H9 (cell line): ENCODE results near the gene CHDH. TPM values are rescaled to one million over a fixed set of nuclear protein-coding genes. Genes with fewer than 3 reads are reported as not detected.

Source experiments
- DNase-seq: peaks from one replicate; pipeline ENCODE4 v3.0.0-alpha.2; 2017
- H2AFZ ChIP-seq: one replicate; pipeline ENCODE4 v1.6.1; 2013; ENCODE audit warnings: mild to moderate bottlenecking, low read length, control low read depth, moderate library complexity
- H2AK5ac ChIP-seq: 2 replicates; pipeline ENCODE4 v1.6.1; 2013; ENCODE audit warnings: low read length, control low read depth, mixed read lengths; ENCODE audit not compliant: insufficient read length
- H2BK120ac ChIP-seq: one replicate; pipeline ENCODE4 v1.6.1; 2013; ENCODE audit warnings: low read depth, mild to moderate bottlenecking, low read length, control low read depth, inconsistent platforms; ENCODE audit not compliant: poor library complexity, severe bottlenecking
- H2BK12ac ChIP-seq: 2 replicates; pipeline ENCODE4 v1.6.1; 2013; ENCODE audit warnings: low read length, control low read depth, mixed read lengths, low read depth; ENCODE audit not compliant: insufficient read length
- H2BK15ac ChIP-seq: 2 replicates; pipeline ENCODE4 v1.6.1; 2013; ENCODE audit warnings: low read depth, low read length, control low read depth
- H2BK20ac ChIP-seq: one replicate; pipeline ENCODE4 v1.6.1; 2013; ENCODE audit warnings: low read depth, mild to moderate bottlenecking, low read length, control low read depth, inconsistent platforms; ENCODE audit not compliant: poor library complexity, severe bottlenecking
- H2BK5ac ChIP-seq: 2 replicates; pipeline ENCODE4 v1.6.1; 2013; ENCODE audit warnings: low read length, control low read depth, mixed read lengths; ENCODE audit not compliant: insufficient read length
- H3K14ac ChIP-seq: 2 replicates; pipeline ENCODE4 v1.6.1; 2013; ENCODE audit warnings: low read length, control low read depth; ENCODE audit not compliant: insufficient read depth
- H3K18ac ChIP-seq: 2 replicates; pipeline ENCODE4 v1.6.1; 2013; ENCODE audit warnings: low read depth, mild to moderate bottlenecking, mixed read lengths, low read length, control low read depth; ENCODE audit not compliant: insufficient read length
- H3K23ac ChIP-seq: 2 replicates; pipeline ENCODE4 v1.6.1; 2013; ENCODE audit warnings: low read length, control low read depth, mixed read lengths, low read depth; ENCODE audit not compliant: insufficient read length
- H3K23me2 ChIP-seq: 2 replicates; pipeline ENCODE4 v1.6.1; 2013; ENCODE audit warnings: low read depth, mild to moderate bottlenecking, mixed read lengths, low read length, control low read depth; ENCODE audit not compliant: insufficient read length, poor library complexity, severe bottlenecking
- H3K27ac ChIP-seq: 2 replicates; pipeline ENCODE4 v1.5.1; 2013; ENCODE audit warnings: low read length, control low read depth, mixed read lengths, low read depth; ENCODE audit not compliant: insufficient read length
- H3K27me3 ChIP-seq: 2 replicates; pipeline ENCODE4 v1.6.1; 2013; ENCODE audit warnings: low read length, control low read depth, inconsistent platforms; ENCODE audit not compliant: insufficient read depth
- H3K4ac ChIP-seq: 2 replicates; pipeline ENCODE4 v1.6.1; 2013; ENCODE audit warnings: low read depth, mild to moderate bottlenecking, control low read depth, inconsistent platforms, low read length, moderate library complexity
- H3K4me1 ChIP-seq: 2 replicates; pipeline ENCODE4 v1.6.1; 2013; ENCODE audit warnings: low read length, control low read depth, inconsistent platforms; ENCODE audit not compliant: insufficient read depth
- H3K4me2 ChIP-seq: 2 replicates; pipeline ENCODE4 v1.6.1; 2013; ENCODE audit warnings: low read length, control low read depth, mixed read lengths; ENCODE audit not compliant: insufficient read length, insufficient read depth
- H3K56ac ChIP-seq: 2 replicates; pipeline ENCODE4 v1.6.1; 2013; ENCODE audit warnings: low read depth, mild to moderate bottlenecking, mixed read lengths, low read length, control low read depth; ENCODE audit not compliant: insufficient read length
- H3K79me1 ChIP-seq: 2 replicates; pipeline ENCODE4 v1.6.1; 2013; ENCODE audit warnings: low read depth, mild to moderate bottlenecking, moderate library complexity, low read length, control low read depth, inconsistent platforms; ENCODE audit not compliant: insufficient read depth, poor library complexity, severe bottlenecking
- H3K79me2 ChIP-seq: 2 replicates; pipeline ENCODE4 v1.6.1; 2013; ENCODE audit warnings: low read length, control low read depth, inconsistent platforms; ENCODE audit not compliant: insufficient read depth
- H3K9ac ChIP-seq: 2 replicates; pipeline ENCODE4 v1.6.1; 2013; ENCODE audit warnings: low read length, control low read depth, mixed read lengths; ENCODE audit not compliant: insufficient read length; ENCODE audit errors: extremely low read depth
- H3K9me3 ChIP-seq: one replicate; pipeline ENCODE4 v1.6.1; 2013; ENCODE audit warnings: low read depth, low read length, inconsistent platforms; ENCODE audit not compliant: control insufficient read depth
- H3T11ph ChIP-seq: one replicate; pipeline ENCODE4 v1.6.1; 2013; ENCODE audit warnings: mild to moderate bottlenecking, low read length, control low read depth, inconsistent platforms
- H4K20me1 ChIP-seq: one replicate; pipeline ENCODE4 v1.6.1; 2013; ENCODE audit not compliant: control insufficient read depth, insufficient read length, insufficient read depth
- H4K5ac ChIP-seq: 2 replicates; pipeline ENCODE4 v1.6.1; 2013; ENCODE audit warnings: low read depth, mild to moderate bottlenecking, mixed read lengths, low read length, control low read depth; ENCODE audit not compliant: insufficient read length
- H4K8ac ChIP-seq: replicated peaks from 2 replicates; pipeline ENCODE4 v1.6.1; 2013; ENCODE audit warnings: low read length, control low read depth, mixed read lengths, low read depth; ENCODE audit not compliant: insufficient read length
- H4K91ac ChIP-seq: 2 replicates; pipeline ENCODE4 v1.6.1; 2013; ENCODE audit warnings: low read depth, mild to moderate bottlenecking, moderate library complexity, mixed read lengths, low read length, control low read depth; ENCODE audit not compliant: insufficient read length
- H3K27ac Mint-ChIP-seq, 3 experiments: 2 replicates in 2 of 3; 3 replicates in 1 of 3; pipeline ENCODE4 v1.8.0; 2020 to 2021; ENCODE audit warnings: mixed read lengths in 3 of 3, mild to moderate bottlenecking in 1 of 3, moderate library complexity in 1 of 3
- H3K27me3 Mint-ChIP-seq: 2 replicates; pipeline ENCODE4 v1.8.0; 2021; ENCODE audit warnings: low read depth, mild to moderate bottlenecking, moderate library complexity, mixed read lengths
- H3K36me3 Mint-ChIP-seq, 3 experiments: 2 replicates in 2 of 3; 3 replicates in 1 of 3; pipeline ENCODE4 v1.8.0; 2020 to 2021; ENCODE audit warnings: low read depth in 3 of 3, mixed read lengths in 3 of 3; ENCODE audit not compliant: insufficient read depth in 1 of 3
- H3K4me1 Mint-ChIP-seq, 2 experiments: 2 replicates each; pipeline ENCODE4 v1.8.0; 2020; ENCODE audit warnings: mixed read lengths in 2 of 2
- H3K4me3 Mint-ChIP-seq, 2 experiments: 2 replicates in 1 of 2; 3 replicates in 1 of 2; pipeline ENCODE4 v1.8.0; 2020 to 2021; ENCODE audit warnings: mild to moderate bottlenecking in 2 of 2, mixed read lengths in 2 of 2, moderate library complexity in 1 of 2
- H3K9me3 Mint-ChIP-seq, 2 experiments: 2 replicates in 1 of 2; 3 replicates in 1 of 2; pipeline ENCODE4 v1.8.0; 2020; ENCODE audit warnings: mild to moderate bottlenecking in 2 of 2, mixed read lengths in 2 of 2, moderate library complexity in 1 of 2
- WGBS: extraction: QIAGEN DNeasy Blood & Tissue Kit; methylation state at CpG from one replicate; pipeline ENCODE4 v1.1.7; 2013; ENCODE audit warnings: missing lambda C conversion rate, low lambda C conversion rate, mixed read lengths; ENCODE audit not compliant: insufficient read length; ENCODE audit errors: extremely low coverage; 5-methylcytosine and 5-hydroxymethylcytosine counted together
- total RNA-seq: library from RNA; stranded (reverse); gene quantifications from 2 replicates; pipeline ENCODE4 v1.2.1, GENCODE V29; 2021
- TF ChIP-seq, protein P1 (sequence below): fragments of 200-600 bp; sonication (generic); conservative IDR thresholded peaks from 3 replicates; pipeline ENCODE4 v1.8.0; 2021; ENCODE audit warnings: antibody characterized with exemption, mild to moderate bottlenecking

CHDH gene
- total RNA-seq, 1 experiment from 2014 or later = 11.0 TPM

- Histone ChIP-seq H3K18ac (no peak overlapping the region), H3K27me3 (no peaks in the 10 kb centered on the region), H3K79me2 (no peaks in the 10 kb centered on the region), H2BK15ac (no peak overlapping the region), H3K9me3 (no peaks in the 10 kb centered on the region), H3K23me2 (no peaks in the 10 kb centered on the region), H3K56ac (no peak overlapping the region), H4K5ac (no peak overlapping the region), H4K8ac (no peak overlapping the region), H2AK5ac (no peak overlapping the region), H3K4ac (no peak overlapping the region), H3K4me1 (no peaks in the 10 kb centered on the region), H2BK12ac (no peak overlapping the region), H2AFZ (no peak overlapping the region), H2BK120ac (no peak overlapping the region), H3K27ac (no peak overlapping the region), H3K14ac (no peak overlapping the region; the same call in 1 of the 2 replicates), H3K4me2 (no peak overlapping the region), H3K9ac (no peak overlapping the region), H3T11ph (no peak overlapping the region), H2BK5ac (no peak overlapping the region), H4K91ac (no peak overlapping the region), H4K20me1 (no peaks in the 10 kb centered on the region), H3K23ac (no peak overlapping the region), H3K79me1 (no peaks in the 10 kb centered on the region), H2BK20ac (no peak overlapping the region)
- Mint-ChIP-seq H3K36me3 (no peaks in the 10 kb centered on the region), H3K27ac (no peak overlapping the region; a peak in 1 of 7 replicates), H3K27me3 (no peaks in the 10 kb centered on the region), H3K4me3 (no peak overlapping the region), H3K9me3 (no peaks in the 10 kb centered on the region), H3K4me1 (peaks cover 20 to 26% of the 10 kb centered on the region in 2 experiments)
- no peak for DNase-seq
- TF ChIP-seq, protein P1, sequence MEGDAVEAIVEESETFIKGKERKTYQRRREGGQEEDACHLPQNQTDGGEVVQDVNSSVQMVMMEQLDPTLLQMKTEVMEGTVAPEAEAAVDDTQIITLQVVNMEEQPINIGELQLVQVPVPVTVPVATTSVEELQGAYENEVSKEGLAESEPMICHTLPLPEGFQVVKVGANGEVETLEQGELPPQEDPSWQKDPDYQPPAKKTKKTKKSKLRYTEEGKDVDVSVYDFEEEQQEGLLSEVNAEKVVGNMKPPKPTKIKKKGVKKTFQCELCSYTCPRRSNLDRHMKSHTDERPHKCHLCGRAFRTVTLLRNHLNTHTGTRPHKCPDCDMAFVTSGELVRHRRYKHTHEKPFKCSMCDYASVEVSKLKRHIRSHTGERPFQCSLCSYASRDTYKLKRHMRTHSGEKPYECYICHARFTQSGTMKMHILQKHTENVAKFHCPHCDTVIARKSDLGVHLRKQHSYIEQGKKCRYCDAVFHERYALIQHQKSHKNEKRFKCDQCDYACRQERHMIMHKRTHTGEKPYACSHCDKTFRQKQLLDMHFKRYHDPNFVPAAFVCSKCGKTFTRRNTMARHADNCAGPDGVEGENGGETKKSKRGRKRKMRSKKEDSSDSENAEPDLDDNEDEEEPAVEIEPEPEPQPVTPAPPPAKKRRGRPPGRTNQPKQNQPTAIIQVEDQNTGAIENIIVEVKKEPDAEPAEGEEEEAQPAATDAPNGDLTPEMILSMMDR = no peak
- WGBS = no CpG with 5 or more reads among the region's 7 CpGs
Measured at GRCh38 chr3:53791317-53791716, 54.9 kb downstream of the CHDH start.
